A673 (cell line): Measurements from ENCODE around the gene OSBPL3.

Source experiments
- EZH2 ChIP-seq: fragments of 200-600 bp; sonication (generic); IDR thresholded peaks from 2 replicates; pipeline ENCODE4 v1.6.1; 2017; ENCODE audit warnings: borderline replicate concordance, low read depth, mild to moderate bottlenecking, mixed read lengths, antibody characterized with exemption, low read length; ENCODE audit not compliant: poor library complexity, severe bottlenecking
- TF ChIP-seq, protein P1 (sequence below): fragments of 300-800, 200-600 bp; sonication (generic); conservative IDR thresholded peaks from 2 replicates; pipeline ENCODE4 v1.5.1; 2017; ENCODE audit warnings: low read depth, mild to moderate bottlenecking, antibody characterized with exemption, low read length, moderate library complexity, mixed read lengths

DNA sequence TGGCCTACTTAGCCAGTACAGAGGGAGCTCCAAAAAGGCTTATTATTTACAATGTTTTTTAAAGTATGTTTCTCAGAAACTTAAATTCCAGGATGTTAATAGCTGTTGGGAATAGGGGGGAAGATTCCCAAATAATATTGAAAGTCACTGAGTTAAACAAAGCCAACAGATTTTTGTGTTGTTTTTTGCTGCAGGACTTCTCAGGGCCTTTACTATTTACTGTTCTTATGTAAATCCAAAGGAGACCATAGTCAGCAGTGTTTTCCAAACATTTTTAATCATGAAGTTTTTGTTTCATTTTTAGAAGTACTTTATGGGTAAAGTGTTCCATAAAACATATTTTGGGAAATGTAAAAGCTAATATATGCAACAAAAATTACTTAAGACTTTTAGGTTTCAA, 122.4 kb downstream of the OSBPL3 start:
- TF ChIP-seq, protein P1, sequence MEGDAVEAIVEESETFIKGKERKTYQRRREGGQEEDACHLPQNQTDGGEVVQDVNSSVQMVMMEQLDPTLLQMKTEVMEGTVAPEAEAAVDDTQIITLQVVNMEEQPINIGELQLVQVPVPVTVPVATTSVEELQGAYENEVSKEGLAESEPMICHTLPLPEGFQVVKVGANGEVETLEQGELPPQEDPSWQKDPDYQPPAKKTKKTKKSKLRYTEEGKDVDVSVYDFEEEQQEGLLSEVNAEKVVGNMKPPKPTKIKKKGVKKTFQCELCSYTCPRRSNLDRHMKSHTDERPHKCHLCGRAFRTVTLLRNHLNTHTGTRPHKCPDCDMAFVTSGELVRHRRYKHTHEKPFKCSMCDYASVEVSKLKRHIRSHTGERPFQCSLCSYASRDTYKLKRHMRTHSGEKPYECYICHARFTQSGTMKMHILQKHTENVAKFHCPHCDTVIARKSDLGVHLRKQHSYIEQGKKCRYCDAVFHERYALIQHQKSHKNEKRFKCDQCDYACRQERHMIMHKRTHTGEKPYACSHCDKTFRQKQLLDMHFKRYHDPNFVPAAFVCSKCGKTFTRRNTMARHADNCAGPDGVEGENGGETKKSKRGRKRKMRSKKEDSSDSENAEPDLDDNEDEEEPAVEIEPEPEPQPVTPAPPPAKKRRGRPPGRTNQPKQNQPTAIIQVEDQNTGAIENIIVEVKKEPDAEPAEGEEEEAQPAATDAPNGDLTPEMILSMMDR = no peak
- TF ChIP-seq EZH2 = no peak
